ENCODE measurements around the gene CNMD. TPM values are rescaled to one million over a fixed set of nuclear protein-coding genes. Genes with fewer than 3 reads are reported as not detected.

The CNMD gene
- total RNA-seq, 1 donor from 2014 or later, result 0.78 TPM

- Mint-ChIP-seq H3K4me1 (peaks cover 8% of the 10 kb centered on the region), H3K9me3 (no peaks in the 10 kb centered on the region), H3K36me3 (no peaks in the 10 kb centered on the region), H3K27me3 (ENCODE audit: low read depth) (peaks cover 2% of the 10 kb centered on the region), H3K4me3 (no peak overlapping the region), H3K27ac (no peak overlapping the region)
- no peak for TF ChIP-seq CTCF (IDR thresholded peaks at IDR 0.05; ENCODE audit: unreplicated experiment)
- no peak for DNase-seq (ENCODE audit: low spot score in 2 of 2, unreplicated experiment in 2 of 2)
Observed at GRCh38 chr13:52784591-52785340, 45.1 kb upstream of the CNMD start.

GRCh38 chr13:52783943-52784342 lies 44.3 kb upstream of the CNMD start:
- Mint-ChIP-seq H3K4me1 (peaks cover 8% of the 10 kb centered on the region), H3K27me3 (ENCODE audit: low read depth) (peaks cover 2% of the 10 kb centered on the region), H3K36me3 (no peaks in the 10 kb centered on the region), H3K4me3 (no peak overlapping the region), H3K27ac (no peak overlapping the region), H3K9me3 (no peaks in the 10 kb centered on the region)
- TF ChIP-seq CTCF (IDR thresholded peaks at IDR 0.05; ENCODE audit: unreplicated experiment), result no peak
- DNase-seq (ENCODE audit: low spot score in 2 of 2, unreplicated experiment in 2 of 2), result no peak

GRCh38 chr13:52782471-52783448 lies 43.1 kb upstream of the CNMD start:
- no peak overlapping the region for H3K27ac Mint-ChIP-seq
- H3K36me3 Mint-ChIP-seq, result no peaks in the 10 kb centered on the region
- no peak for DNase-seq (ENCODE audit: low spot score in 2 of 2, unreplicated experiment in 2 of 2)
- H3K4me1 Mint-ChIP-seq, result peaks cover 6% of the 10 kb centered on the region
- no peaks in the 10 kb centered on the region for H3K9me3 Mint-ChIP-seq
- no peak for TF ChIP-seq CTCF (IDR thresholded peaks at IDR 0.05; ENCODE audit: unreplicated experiment)
- no peak overlapping the region for H3K4me3 Mint-ChIP-seq
- peaks cover 2% of the 10 kb centered on the region for H3K27me3 Mint-ChIP-seq (ENCODE audit: low read depth)

- Mint-ChIP-seq H3K36me3 (no peaks in the 10 kb centered on the region), H3K4me3 (no peak overlapping the region), H3K27ac (no peak overlapping the region), H3K27me3 (ENCODE audit: low read depth) (peaks cover 6% of the 10 kb centered on the region), H3K4me1 (no peaks in the 10 kb centered on the region), H3K9me3 (no peaks in the 10 kb centered on the region)
- no peak for DNase-seq (ENCODE audit: low spot score in 2 of 2, unreplicated experiment in 2 of 2)
- TF ChIP-seq CTCF (IDR thresholded peaks at IDR 0.05; ENCODE audit: unreplicated experiment), result no peak
Observed at GRCh38 chr13:52780611-52781010, 41.0 kb upstream of the CNMD start.

GRCh38 chr13:52780092-52780491 lies 40.5 kb upstream of the CNMD start:
- H3K36me3 Mint-ChIP-seq, result no peaks in the 10 kb centered on the region
- no peak overlapping the region for H3K27ac Mint-ChIP-seq
- H3K4me1 Mint-ChIP-seq, result no peaks in the 10 kb centered on the region
- peaks cover 11% of the 10 kb centered on the region for H3K27me3 Mint-ChIP-seq (ENCODE audit: low read depth)
- H3K4me3 Mint-ChIP-seq, result no peak overlapping the region
- H3K9me3 Mint-ChIP-seq, result no peaks in the 10 kb centered on the region
- no peak for DNase-seq (ENCODE audit: low spot score in 2 of 2, unreplicated experiment in 2 of 2)
- no peak for TF ChIP-seq CTCF (IDR thresholded peaks at IDR 0.05; ENCODE audit: unreplicated experiment)

All from mesothelial cell of epicardium (in vitro differentiated cells).